IMR-90 (cell line): ENCODE results near the gene PHF3. TPM values are rescaled to one million over a fixed set of nuclear protein-coding genes. Genes with fewer than 3 reads are reported as not detected.

Experiments
- ATAC-seq: fragments of 200-7000 bp; cut with Tn5 transposase; 2 replicates; pipeline ENCODE4 v1.9.1; 2020; ENCODE audit warnings: low read depth, mild to moderate bottlenecking, moderate library complexity
- BruUV-seq: library from RNA; stranded (reverse); fragments of 400-500 nt; replicated peaks from 2 replicates; lab custom pipeline; 2021; lab: Mats Ljungman, UMichigan
- CTCF ChIA-PET: fragments of 300-600 bp; formaldehyde crosslinking; extraction: SDS; loops from one replicate; lab custom pipeline; 2021; ENCODE audit warnings: antibody characterized with exemption; lab: Yijun Ruan, JAX
- POLR2A ChIA-PET: fragments of 300-600 bp; sonication (Branson Sonifier 250); formaldehyde crosslinking; loops from one replicate; lab custom pipeline; 2022; ENCODE audit warnings: antibody characterized with exemption; ENCODE audit not compliant: unreplicated experiment; lab: Charles Lee
- DNase-seq: peaks from one replicate; pipeline ENCODE4 v3.0.0; 2013
- H2AFZ ChIP-seq: replicated peaks from 2 replicates; pipeline ENCODE3; 2013; ENCODE audit warnings: low read length, mild to moderate bottlenecking; ENCODE audit not compliant: poor library complexity
- H2AK5ac ChIP-seq: 2 replicates; pipeline ENCODE4 v1.6.1; 2013; ENCODE audit warnings: low read depth, low read length, inconsistent platforms
- H2AK9ac ChIP-seq: replicated peaks from 2 replicates; pipeline ENCODE3; 2013; ENCODE audit warnings: mild to moderate bottlenecking, low read depth, low read length, moderate library complexity; ENCODE audit not compliant: poor library complexity
- H2BK120ac ChIP-seq: 2 replicates; pipeline ENCODE4 v1.6.1; 2013; ENCODE audit warnings: low read depth, low read length, inconsistent platforms
- H2BK15ac ChIP-seq: 3 replicates; pipeline ENCODE4 v1.6.1; 2013; ENCODE audit warnings: low read depth, low read length, inconsistent platforms
- H2BK20ac ChIP-seq: 2 replicates; pipeline ENCODE4 v1.6.1; 2013; ENCODE audit warnings: low read depth, mild to moderate bottlenecking, inconsistent platforms, low read length, moderate library complexity
- H2BK5ac ChIP-seq: 2 replicates; pipeline ENCODE4 v1.6.1; 2013; ENCODE audit warnings: mild to moderate bottlenecking, low read depth, low read length, inconsistent platforms; ENCODE audit not compliant: poor library complexity, severe bottlenecking
- H3K14ac ChIP-seq: replicated peaks from 2 replicates; pipeline ENCODE4 v1.6.1; 2013; ENCODE audit warnings: low read depth, low read length, inconsistent platforms
- H3K18ac ChIP-seq: 2 replicates; pipeline ENCODE4 v1.6.1; 2013; ENCODE audit warnings: low read depth, low read length, control low read depth
- H3K23ac ChIP-seq: 2 replicates; pipeline ENCODE4 v1.6.1; 2013; ENCODE audit warnings: low read depth, low read length, inconsistent platforms
- H3K27ac ChIP-seq: 2 replicates; pipeline ENCODE4 v1.5.1; 2013; ENCODE audit warnings: mild to moderate bottlenecking, control low read depth, low read length; ENCODE audit not compliant: insufficient read depth
- H3K27me3 ChIP-seq: 2 replicates; pipeline ENCODE4 v1.6.1; 2013; ENCODE audit warnings: low read length; ENCODE audit not compliant: control insufficient read depth, insufficient read depth
- H3K36me3 ChIP-seq: 2 replicates; pipeline ENCODE4 v1.6.1; 2013; ENCODE audit warnings: low read length, mixed read lengths; ENCODE audit not compliant: control insufficient read depth, insufficient read depth
- H3K4ac ChIP-seq: 2 replicates; pipeline ENCODE4 v1.6.1; 2013; ENCODE audit warnings: low read depth, low read length, inconsistent platforms
- H3K4me1 ChIP-seq: 2 replicates; pipeline ENCODE4 v1.6.1; 2013; ENCODE audit warnings: low read length, mixed read lengths; ENCODE audit not compliant: control insufficient read depth, insufficient read depth
- H3K4me2 ChIP-seq: 2 replicates; pipeline ENCODE4 v1.6.1; 2013; ENCODE audit warnings: low read depth, mild to moderate bottlenecking, control low read depth, low read length, moderate library complexity
- H3K4me3 ChIP-seq: 2 replicates; pipeline ENCODE4 v1.5.1; 2013; ENCODE audit warnings: low read depth, mild to moderate bottlenecking, control low read depth, low read length, moderate library complexity; ENCODE audit not compliant: insufficient read depth
- H3K56ac ChIP-seq: 2 replicates; pipeline ENCODE4 v1.6.1; 2013; ENCODE audit warnings: low read length, inconsistent platforms; ENCODE audit not compliant: insufficient read depth; ENCODE audit errors: extremely low read depth
- H3K79me1 ChIP-seq, 2 experiments: 2 replicates each; pipeline ENCODE4 v1.6.1; 2013; ENCODE audit warnings: low read length in 2 of 2, inconsistent platforms in 1 of 2, low read depth in 1 of 2
- H3K9ac ChIP-seq: 2 replicates; pipeline ENCODE4 v1.6.1; 2013; ENCODE audit warnings: low read depth, low read length, control low read depth
- H3K9me1 ChIP-seq: 2 replicates; pipeline ENCODE4 v1.6.1; 2013; ENCODE audit warnings: low read length, inconsistent platforms; ENCODE audit not compliant: insufficient read depth
- H3K9me3 ChIP-seq: 2 replicates; pipeline ENCODE4 v1.6.1; 2013; ENCODE audit warnings: low read length; ENCODE audit not compliant: control insufficient read depth, insufficient read depth
- H4K20me1 ChIP-seq: 2 replicates; pipeline ENCODE4 v1.6.1; 2013; ENCODE audit warnings: low read length, inconsistent platforms; ENCODE audit not compliant: insufficient read depth
- H4K5ac ChIP-seq: 2 replicates; pipeline ENCODE4 v1.6.1; 2013; ENCODE audit warnings: mild to moderate bottlenecking, low read depth, low read length, control low read depth
- H4K8ac ChIP-seq, 2 experiments: 2 replicates each; pipeline ENCODE4 v1.6.1; 2013; ENCODE audit warnings: low read depth in 2 of 2, low read length in 2 of 2, control low read depth in 1 of 2, inconsistent platforms in 1 of 2
- H4K91ac ChIP-seq: 2 replicates; pipeline ENCODE4 v1.6.1; 2013; ENCODE audit warnings: low read depth, low read length, inconsistent platforms; ENCODE audit not compliant: insufficient read depth
- BHLHE40 ChIP-seq: fragments of 150-350 bp; IDR thresholded peaks from 2 replicates; pipeline ENCODE4 v1.6.1; 2016; ENCODE audit warnings: mild to moderate bottlenecking, low read depth, low read length
- CEBPB ChIP-seq: IDR thresholded peaks from 2 replicates; pipeline ENCODE4 v1.6.1; 2012; ENCODE audit warnings: low read depth, low read length, improper control_type of control experiment
- CHD1 ChIP-seq: IDR thresholded peaks from 2 replicates; pipeline ENCODE4 v1.6.1; 2012; ENCODE audit warnings: low read depth, low read length, improper control_type of control experiment
- FOS ChIP-seq: fragments of 150-350 bp; IDR thresholded peaks from 2 replicates; pipeline ENCODE4 v1.6.1; 2016; ENCODE audit warnings: low read depth, low read length
- MAFK ChIP-seq: IDR thresholded peaks from 2 replicates; pipeline ENCODE4 v1.6.1; 2012; ENCODE audit warnings: low read depth, low read length, improper control_type of control experiment
- MAZ ChIP-seq: IDR thresholded peaks from 2 replicates; pipeline ENCODE4 v1.6.1; 2012; ENCODE audit warnings: low read depth, mild to moderate bottlenecking, low read length, improper control_type of control experiment, moderate library complexity, borderline replicate concordance
- MXI1 ChIP-seq: IDR thresholded peaks from 2 replicates; pipeline ENCODE4 v1.6.1; 2012; ENCODE audit warnings: low read depth, mild to moderate bottlenecking, low read length, moderate library complexity, borderline replicate concordance
- NFE2L2 ChIP-seq: fragments of 150-350 bp; IDR thresholded peaks from 2 replicates; pipeline ENCODE4 v1.6.1; 2016; ENCODE audit warnings: low read depth, mild to moderate bottlenecking, low read length
- POLR2A ChIP-seq: IDR thresholded peaks from 2 replicates; pipeline ENCODE4 v1.6.1; 2012; ENCODE audit warnings: mild to moderate bottlenecking, low read depth, low read length
- RAD21 ChIP-seq: IDR thresholded peaks from 2 replicates; pipeline ENCODE4 v1.6.1; 2012; ENCODE audit warnings: low read length, improper control_type of control experiment
- RCOR1 ChIP-seq: IDR thresholded peaks from 2 replicates; pipeline ENCODE4 v1.6.1; 2012; ENCODE audit warnings: mild to moderate bottlenecking, low read length, improper control_type of control experiment; ENCODE audit not compliant: insufficient replicate concordance
- RFX5 ChIP-seq: IDR thresholded peaks from 2 replicates; pipeline ENCODE4 v1.8.0; 2012; ENCODE audit warnings: low read depth, mild to moderate bottlenecking, low read length, moderate library complexity
- SMC3 ChIP-seq: fragments of 150-350 bp; IDR thresholded peaks from 2 replicates; pipeline ENCODE4 v1.6.1; 2016; ENCODE audit warnings: low read depth, mild to moderate bottlenecking, antibody characterized with exemption, low read length, moderate library complexity
- WGBS, 2 experiments: methylation state at CpG; one replicate each; pipeline versions ENCODE4 v1.1.5 to v1.1.7; 2013; ENCODE audit warnings: missing lambda C conversion rate in 2 of 2; ENCODE audit not compliant: insufficient read length in 1 of 2; ENCODE audit errors: extremely low coverage in 2 of 2; 5-methylcytosine and 5-hydroxymethylcytosine counted together
- dilution Hi-C: fragments of 300-500 bp; cut with HindIII; formaldehyde crosslinking; loops from one replicate; pipeline ENCODE4 v1.14.3; 2018; ENCODE audit warnings: low sequenced_read_pairs; ENCODE audit not compliant: unreplicated experiment
- in situ Hi-C: fragments of 300-500 bp; cut with MboI; formaldehyde crosslinking; loops from 3 replicates; pipeline ENCODE4 v1.14.3; 2019; ENCODE audit warnings: low sequenced_read_pairs, inconsistent platforms, mixed read lengths
- intact Hi-C: fragments of 100-400 bp; cut with micrococcal nuclease; formaldehyde crosslinking; loops from 2 replicates; pipeline ENCODE4 v1.10.0; 2022
- polyA plus RNA-seq, 3 experiments: library from polyadenylated mRNA; depleted of rRNA; stranded (reverse); fragments of >200 nt; gene quantifications; 2 replicates each; pipeline ENCODE4 v1.2.3, GENCODE V29; 2012; ENCODE audit warnings: low replicate concordance in 1 of 3
- total RNA-seq: library from RNA; depleted of rRNA; stranded (reverse); fragments of >200 nt; gene quantifications from 2 replicates; pipeline ENCODE4 v1.2.3, GENCODE V29; 2012
- TF ChIP-seq, protein P1 (sequence below): fragments of 150-350 bp; IDR thresholded peaks from 2 replicates; pipeline ENCODE4 v1.6.1; 2016; ENCODE audit warnings: low read depth, mild to moderate bottlenecking, low read length, moderate library complexity, borderline replicate concordance
- TF ChIP-seq, protein P2 (sequence below): fragments of 150-350 bp; IDR thresholded peaks from 2 replicates; pipeline ENCODE4 v1.6.1; 2017; ENCODE audit warnings: mild to moderate bottlenecking, antibody characterized with exemption, low read length, low read depth
- TF ChIP-seq, protein P3 (sequence below): conservative IDR thresholded peaks from 2 replicates; pipeline ENCODE4 v1.5.1; 2012; ENCODE audit warnings: mild to moderate bottlenecking, low read depth, low read length, improper control_type of control experiment

The PHF3 gene
- total and polyA plus RNA-seq, 2 of the 4 experiments (the other 2 are of a cell fraction) = 5.6 to 27.8 TPM

- POLR2A ChIA-PET = no interaction called here
- TF ChIP-seq CEBPB (no peak), RFX5 (no peak), MAFK (no peak), MXI1 (no peak), MAZ (no peak), SMC3 (no peak), FOS (no peak), CHD1 (no peak), BHLHE40 (no peak), RCOR1 (no peak), NFE2L2 (no peak), POLR2A (no peak), RAD21 (no peak)
- TF ChIP-seq, protein P1, sequence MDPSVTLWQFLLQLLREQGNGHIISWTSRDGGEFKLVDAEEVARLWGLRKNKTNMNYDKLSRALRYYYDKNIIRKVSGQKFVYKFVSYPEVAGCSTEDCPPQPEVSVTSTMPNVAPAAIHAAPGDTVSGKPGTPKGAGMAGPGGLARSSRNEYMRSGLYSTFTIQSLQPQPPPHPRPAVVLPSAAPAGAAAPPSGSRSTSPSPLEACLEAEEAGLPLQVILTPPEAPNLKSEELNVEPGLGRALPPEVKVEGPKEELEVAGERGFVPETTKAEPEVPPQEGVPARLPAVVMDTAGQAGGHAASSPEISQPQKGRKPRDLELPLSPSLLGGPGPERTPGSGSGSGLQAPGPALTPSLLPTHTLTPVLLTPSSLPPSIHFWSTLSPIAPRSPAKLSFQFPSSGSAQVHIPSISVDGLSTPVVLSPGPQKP = no peak
- TF ChIP-seq, protein P2, sequence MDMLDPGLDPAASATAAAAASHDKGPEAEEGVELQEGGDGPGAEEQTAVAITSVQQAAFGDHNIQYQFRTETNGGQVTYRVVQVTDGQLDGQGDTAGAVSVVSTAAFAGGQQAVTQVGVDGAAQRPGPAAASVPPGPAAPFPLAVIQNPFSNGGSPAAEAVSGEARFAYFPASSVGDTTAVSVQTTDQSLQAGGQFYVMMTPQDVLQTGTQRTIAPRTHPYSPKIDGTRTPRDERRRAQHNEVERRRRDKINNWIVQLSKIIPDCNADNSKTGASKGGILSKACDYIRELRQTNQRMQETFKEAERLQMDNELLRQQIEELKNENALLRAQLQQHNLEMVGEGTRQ = no peak
- TF ChIP-seq, protein P3, sequence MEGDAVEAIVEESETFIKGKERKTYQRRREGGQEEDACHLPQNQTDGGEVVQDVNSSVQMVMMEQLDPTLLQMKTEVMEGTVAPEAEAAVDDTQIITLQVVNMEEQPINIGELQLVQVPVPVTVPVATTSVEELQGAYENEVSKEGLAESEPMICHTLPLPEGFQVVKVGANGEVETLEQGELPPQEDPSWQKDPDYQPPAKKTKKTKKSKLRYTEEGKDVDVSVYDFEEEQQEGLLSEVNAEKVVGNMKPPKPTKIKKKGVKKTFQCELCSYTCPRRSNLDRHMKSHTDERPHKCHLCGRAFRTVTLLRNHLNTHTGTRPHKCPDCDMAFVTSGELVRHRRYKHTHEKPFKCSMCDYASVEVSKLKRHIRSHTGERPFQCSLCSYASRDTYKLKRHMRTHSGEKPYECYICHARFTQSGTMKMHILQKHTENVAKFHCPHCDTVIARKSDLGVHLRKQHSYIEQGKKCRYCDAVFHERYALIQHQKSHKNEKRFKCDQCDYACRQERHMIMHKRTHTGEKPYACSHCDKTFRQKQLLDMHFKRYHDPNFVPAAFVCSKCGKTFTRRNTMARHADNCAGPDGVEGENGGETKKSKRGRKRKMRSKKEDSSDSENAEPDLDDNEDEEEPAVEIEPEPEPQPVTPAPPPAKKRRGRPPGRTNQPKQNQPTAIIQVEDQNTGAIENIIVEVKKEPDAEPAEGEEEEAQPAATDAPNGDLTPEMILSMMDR = no peak
- in situ Hi-C loops = no loop called here
Observed at GRCh38 chr6:63716169-63716568, 80.6 kb downstream of the PHF3 start.

More at GRCh38 chr6:63716169-63716568, 80.6 kb downstream of the PHF3 start:
- Histone ChIP-seq H3K9ac (no peak overlapping the region), H2BK120ac (no peak overlapping the region), H2AFZ (no peak overlapping the region), H3K18ac (no peak overlapping the region), H3K23ac (no peak overlapping the region), H2BK5ac (no peak overlapping the region), H3K14ac (no peak overlapping the region), H3K4me3 (no peak overlapping the region), H3K36me3 (peaks cover 17% of the 10 kb centered on the region), H3K27ac (no peak overlapping the region), H2BK15ac (no peak overlapping the region), H2AK9ac (no peak overlapping the region), H3K4ac (no peak overlapping the region), H3K27me3 (no peaks in the 10 kb centered on the region), H3K9me3 (no peaks in the 10 kb centered on the region), H2BK20ac (no peak overlapping the region), H4K8ac (no peak overlapping the region), H4K20me1 (no peaks in the 10 kb centered on the region), H3K4me2 (no peak overlapping the region), H4K5ac (no peak overlapping the region), H3K79me1 (no peaks in the 10 kb centered on the region), H2AK5ac (no peak overlapping the region), H3K9me1 (no peaks in the 10 kb centered on the region), H4K91ac (no peak overlapping the region), H3K56ac (no peak overlapping the region), H3K4me1 (no peaks in the 10 kb centered on the region)
- no TSS peak for BruUV-seq
- dilution Hi-C loops (no loop called here), intact Hi-C loops (loop anchor here (10.0 kb wide), 1 partner anchor 61 kb away; no protein-coding TSS in a partner anchor)
- no CpG with 5 or more reads among the region's 2 CpGs for WGBS, 2 experiments
- ATAC-seq (no peak), DNase-seq (no peak)
- CTCF ChIA-PET = no interaction called here
